HL-60 (cell line): ENCODE measurements around the gene CSF1R.
A peak's percentile ranks its signal among the peaks of the same experiment; 100 is the strongest.

Experiments
- DNase-seq, 2 experiments: peaks; one replicate each; pipeline ENCODE4 v3.0.0-alpha.2; 2010 to 2020; ENCODE audit warnings: low read depth in 1 of 2, low spot score in 1 of 2
- H3K27ac ChIP-seq: fragments of 250-450 bp; sonication (Bioruptor Pico); replicated peaks from 2 replicates; pipeline ENCODE4 v1.5.1; 2020; ENCODE audit warnings: mild to moderate bottlenecking, moderate library complexity
- H3K27me3 ChIP-seq: fragments of 250-450 bp; sonication (Bioruptor Pico); 2 replicates; pipeline ENCODE4 v1.5.1; 2021; ENCODE audit warnings: mild to moderate bottlenecking, moderate library complexity; ENCODE audit not compliant: insufficient read depth, poor library complexity, severe bottlenecking
- H3K4me3 ChIP-seq: replicated peaks from 2 replicates; pipeline ENCODE4 v1.5.1; 2011; ENCODE audit warnings: mild to moderate bottlenecking, control low read depth, low read length; ENCODE audit not compliant: insufficient read depth
- CTCF ChIP-seq: IDR thresholded peaks from one replicate; pipeline ENCODE4 v1.5.1; 2011; ENCODE audit warnings: low read length, control low read depth, inconsistent platforms; ENCODE audit not compliant: insufficient read depth
- GABPA ChIP-seq: IDR thresholded peaks from 2 replicates; pipeline ENCODE4 v1.6.1; 2012; ENCODE audit warnings: low read depth
- POLR2AphosphoS5 ChIP-seq: IDR thresholded peaks from 2 replicates; pipeline ENCODE4 v1.6.1; 2012; ENCODE audit warnings: low read depth
- SPI1 ChIP-seq: IDR thresholded peaks from 2 replicates; pipeline ENCODE4 v1.6.1; 2012; ENCODE audit warnings: low read depth, mild to moderate bottlenecking, borderline replicate concordance
- TF ChIP-seq, protein P1 (sequence below): IDR thresholded peaks from 2 replicates; pipeline ENCODE4 v1.6.1; 2012; ENCODE audit warnings: low read depth; ENCODE audit not compliant: insufficient replicate concordance

Gene CSF1R

DNA sequence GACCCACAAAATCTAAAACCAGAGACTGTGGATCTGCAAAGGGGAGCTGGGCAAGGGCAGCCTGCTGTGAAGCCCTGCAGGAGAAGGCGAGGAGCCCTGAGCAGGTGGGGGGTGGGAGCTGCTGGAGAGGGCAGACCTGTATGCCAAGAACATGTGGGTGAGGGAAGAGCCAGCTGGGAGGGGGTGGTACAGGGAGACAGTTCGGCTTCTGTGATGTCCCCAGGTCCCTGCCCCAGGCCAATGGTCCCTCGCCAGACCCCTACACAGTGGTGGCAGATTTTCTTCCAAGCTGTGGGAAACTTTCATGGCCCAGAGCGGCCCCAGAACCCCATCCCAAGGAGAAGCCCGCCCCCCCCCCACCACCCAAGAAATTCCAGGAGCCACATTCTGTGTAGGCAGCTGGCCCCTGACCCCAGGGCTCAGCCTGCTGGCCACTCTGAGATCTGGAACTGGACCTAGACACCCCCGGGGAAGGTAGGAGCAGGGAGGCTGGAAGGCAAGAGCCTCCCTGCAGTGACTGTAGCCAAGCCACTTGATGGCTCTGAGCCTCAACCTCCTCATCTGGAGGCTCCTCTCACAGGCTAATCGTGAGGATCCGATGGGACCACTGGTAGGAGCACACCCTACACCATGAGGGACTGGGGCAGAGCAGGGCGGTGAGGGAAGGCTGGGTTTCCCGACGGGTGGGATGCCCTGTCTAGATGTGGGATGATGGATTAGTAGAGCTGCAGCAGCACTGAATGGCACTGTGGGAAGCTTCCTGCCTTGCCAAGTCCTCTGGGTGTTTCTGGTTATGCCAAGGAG lies 22.6 kb upstream of the CSF1R start:
- Histone ChIP-seq H3K27ac (no peak overlapping the region), H3K4me3 (no peak overlapping the region)
- TF ChIP-seq SPI1 (no peak), CTCF (no peak)
- TF ChIP-seq, protein P1, sequence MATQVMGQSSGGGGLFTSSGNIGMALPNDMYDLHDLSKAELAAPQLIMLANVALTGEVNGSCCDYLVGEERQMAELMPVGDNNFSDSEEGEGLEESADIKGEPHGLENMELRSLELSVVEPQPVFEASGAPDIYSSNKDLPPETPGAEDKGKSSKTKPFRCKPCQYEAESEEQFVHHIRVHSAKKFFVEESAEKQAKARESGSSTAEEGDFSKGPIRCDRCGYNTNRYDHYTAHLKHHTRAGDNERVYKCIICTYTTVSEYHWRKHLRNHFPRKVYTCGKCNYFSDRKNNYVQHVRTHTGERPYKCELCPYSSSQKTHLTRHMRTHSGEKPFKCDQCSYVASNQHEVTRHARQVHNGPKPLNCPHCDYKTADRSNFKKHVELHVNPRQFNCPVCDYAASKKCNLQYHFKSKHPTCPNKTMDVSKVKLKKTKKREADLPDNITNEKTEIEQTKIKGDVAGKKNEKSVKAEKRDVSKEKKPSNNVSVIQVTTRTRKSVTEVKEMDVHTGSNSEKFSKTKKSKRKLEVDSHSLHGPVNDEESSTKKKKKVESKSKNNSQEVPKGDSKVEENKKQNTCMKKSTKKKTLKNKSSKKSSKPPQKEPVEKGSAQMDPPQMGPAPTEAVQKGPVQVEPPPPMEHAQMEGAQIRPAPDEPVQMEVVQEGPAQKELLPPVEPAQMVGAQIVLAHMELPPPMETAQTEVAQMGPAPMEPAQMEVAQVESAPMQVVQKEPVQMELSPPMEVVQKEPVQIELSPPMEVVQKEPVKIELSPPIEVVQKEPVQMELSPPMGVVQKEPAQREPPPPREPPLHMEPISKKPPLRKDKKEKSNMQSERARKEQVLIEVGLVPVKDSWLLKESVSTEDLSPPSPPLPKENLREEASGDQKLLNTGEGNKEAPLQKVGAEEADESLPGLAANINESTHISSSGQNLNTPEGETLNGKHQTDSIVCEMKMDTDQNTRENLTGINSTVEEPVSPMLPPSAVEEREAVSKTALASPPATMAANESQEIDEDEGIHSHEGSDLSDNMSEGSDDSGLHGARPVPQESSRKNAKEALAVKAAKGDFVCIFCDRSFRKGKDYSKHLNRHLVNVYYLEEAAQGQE: no peak

DNA sequence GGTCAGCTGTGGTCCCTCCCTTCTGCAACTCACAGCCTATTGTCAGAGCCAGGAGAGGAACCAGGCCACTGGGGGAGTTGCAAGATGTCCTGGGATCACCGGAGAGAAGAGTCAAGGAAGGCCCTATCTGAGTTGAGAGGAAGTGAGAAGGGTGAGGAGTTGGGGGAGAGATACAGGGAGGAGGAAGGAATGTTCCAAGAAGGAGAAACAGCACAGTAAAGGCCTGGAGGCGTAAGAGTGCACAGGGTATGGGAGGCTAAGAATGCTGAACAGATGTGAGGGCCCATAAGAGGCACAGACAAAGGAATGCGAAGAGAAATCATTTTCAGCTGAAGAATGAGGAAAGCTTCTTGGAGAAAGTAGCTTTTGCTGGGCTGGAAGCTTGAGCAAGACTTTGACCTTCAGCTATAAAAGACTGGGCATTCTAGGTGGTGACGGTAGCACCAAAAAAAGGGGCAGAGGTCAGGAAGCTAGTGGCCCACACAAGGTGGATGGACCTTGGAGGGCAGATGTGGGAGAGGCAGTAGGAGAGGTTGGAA lies 21.6 kb upstream of the CSF1R start:
- no peak overlapping the region for H3K4me3 ChIP-seq
- no peak overlapping the region for H3K27ac ChIP-seq
- H3K27me3 ChIP-seq: no peaks in the 10 kb centered on the region
- TF ChIP-seq SPI1 (no peak), GABPA (no peak), CTCF (no peak), POLR2AphosphoS5 (no peak)
- TF ChIP-seq, protein P1: no peak
- DNase-seq: no peak

More for the DNA sequence above, 22.6 kb upstream of the CSF1R start:
- no peak for DNase-seq
- no peaks in the 10 kb centered on the region for H3K27me3 ChIP-seq

- Histone ChIP-seq H3K4me3 (no peak overlapping the region), H3K27ac (no peak overlapping the region), H3K27me3 (no peaks in the 10 kb centered on the region)
- DNase-seq: peak in 1 of 2 experiments; percentile 50
- TF ChIP-seq SPI1 (no peak), CTCF (no peak), GABPA (no peak), POLR2AphosphoS5 (no peak)
- TF ChIP-seq, protein P1: no peak
These were observed 20.5 kb upstream of the CSF1R start for GRCh38 chr5:150106674-150107426.
